ENCODE results near the gene LCN6. TPM values are rescaled to one million over a fixed set of nuclear protein-coding genes. Genes with fewer than 3 reads are reported as not detected.
A peak's percentile ranks its signal among the peaks of the same experiment; 100 is the strongest.

LCN6 gene
- total and polyA plus RNA-seq, 2 donors (not counting 1 experiment from before 2014, with no cell fraction given), result 0.18 TPM; not detected in 1

- WGBS (ENCODE audit: insufficient coverage), result 3% methylated on average over 50 of the region's 53 CpGs
- POLR2A ChIA-PET, result interaction anchor here (0.6 to 5.1 kb wide), 20 partner anchors 9 to 358 kb away, joined by 3 to 83 read pairs (median 6); partner anchors contain the start of genes AGPAT2, LCN15, LCN6 and LCN8
- TF ChIP-seq CTCF (IDR thresholded peaks at IDR 0.05) (no peak), EZH2 (IDR thresholded peaks at IDR 0.05; ENCODE audit: borderline replicate concordance, insufficient read depth, low read depth, low read length, poor library complexity, severe bottlenecking) (no peak)
- Mint-ChIP-seq H3K4me3 (peak overlapping the region; percentile 64), H3K4me1 (peaks cover 47% of the 10 kb centered on the region), H3K9me3 (ENCODE audit: insufficient read depth) (no peaks in the 10 kb centered on the region), H3K27ac (peak overlapping the region; percentile 41), H3K27me3 (no peaks in the 10 kb centered on the region)
- H3K27me3 ChIP-seq (replicated peaks in 1 of 4; ENCODE audit: control extremely low read depth in 1 of 4, control insufficient read depth in 3 of 4, insufficient read depth in 4 of 4, low read length in 3 of 4), result no peaks in the 10 kb centered on the region
- intact Hi-C loops (cut with micrococcal nuclease), result loop anchor here (1.0 kb wide), 3 partner anchors 21 to 41 kb away; partner anchors contain the start of genes AGPAT2 and LCN8
- H3K9me3 ChIP-seq (ENCODE audit: control extremely low read depth in 1 of 3, control insufficient read depth in 2 of 3, insufficient read depth in 1 of 3, low read length in 2 of 3), result no peaks in the 10 kb centered on the region
- H3K79me2 ChIP-seq (ENCODE audit: control insufficient read depth, insufficient read depth, low read length), result peaks cover 34% of the 10 kb centered on the region
- H3K4me3 ChIP-seq (ENCODE audit: control extremely low read depth in 1 of 5, extremely low read depth in 1 of 5, insufficient read depth in 1 of 5, low read depth in 2 of 5, low read length in 4 of 5), result peak overlapping the region; percentile 17 to 99 (median 90)
- ATAC-seq (ENCODE audit: low read depth), result no peak
- peak overlapping the region; percentile 34 to 68 for H3K27ac ChIP-seq (ENCODE audit: low read length in 2 of 2)
- H3K36me3 ChIP-seq (replicated peaks in 1 of 2; ENCODE audit: control extremely low read depth in 1 of 2, control insufficient read depth in 1 of 2, extremely low read depth in 1 of 2, insufficient read depth in 2 of 2, low read length in 1 of 2), result peaks cover 0 to 30% of the 10 kb centered on the region in 2 experiments
- peak overlapping the region; percentile 96 for H3K4me2 ChIP-seq (replicated peaks; ENCODE audit: low read depth, low read length, poor library complexity, severe bottlenecking)
- CTCF ChIA-PET, result interaction anchor here (0.6 to 7.2 kb wide), 17 partner anchors 9 to 339 kb away, joined by 3 to 102 read pairs (median 6); partner anchors contain the start of genes LCN10, LCN15, LCN6 and LCN8
- peak overlapping the region; percentile 79 for H2AFZ ChIP-seq (ENCODE audit: insufficient read depth, low read depth, low read length, poor library complexity, severe bottlenecking)
- H4K20me1 ChIP-seq (ENCODE audit: control insufficient read depth, insufficient read depth, low read length, poor library complexity, severe bottlenecking), result peaks cover 43% of the 10 kb centered on the region
- peaks cover 22 to 35% of the 10 kb centered on the region in 2 donors for H3K4me1 ChIP-seq (ENCODE audit: control insufficient read depth in 2 of 2, insufficient read depth in 2 of 2, low read length in 2 of 2)
- H3K9ac ChIP-seq (ENCODE audit: low read length), result peak overlapping the region; percentile 95
- DNase-seq, result peak; percentile 56
Observed at GRCh38 chr9:136728548-136729123, 19.7 kb downstream of the LCN6 start.
